Pancreas (tissue), 10 donors: ENCODE data around the gene TAF1A. TPM values are rescaled to one million over a fixed set of nuclear protein-coding genes. Genes with fewer than 3 reads are reported as not detected.
A peak's percentile ranks its signal among the peaks of the same experiment; 100 is the strongest.

Source experiments
- ATAC-seq, 4 donors: fragments of 200-7000 bp; cut with Tn5 transposase; one replicate each; pipeline versions ENCODE4 v1.8.0 to v1.9.1; 2020; ENCODE audit warnings: mild to moderate bottlenecking in 4 of 4, moderate library complexity in 4 of 4
- DNase-seq, 6 donors: peaks; one replicate each; pipeline ENCODE4 v3.0.0-alpha.2; 2020
- FAIRE-seq: peaks from 2 replicates; lab custom pipeline; 2012; peaks lifted over from hg19 to GRCh38; lab: Jason Lieb, UNC
- H3K27ac ChIP-seq, 4 donors: fragments of 200-600 bp; sonication (generic); 1 replicate in 3 of 4; 2 replicates in 1 of 4; pipeline versions ENCODE4 v1.5.0 to v1.8.0; 2020
- H3K27me3 ChIP-seq, 4 donors: fragments of 200-600 bp; one replicate each; pipeline ENCODE4 v1.8.0; 2021
- H3K36me3 ChIP-seq, 3 donors: fragments of 200-600 bp; sonication (generic) in 1 of 3; one replicate each; pipeline versions ENCODE4 v1.5.0 to v1.8.0; 2020 to 2021
- H3K4me1 ChIP-seq, 3 donors: fragments of 200-600 bp; one replicate each; pipeline ENCODE4 v1.8.0; 2021
- H3K4me3 ChIP-seq, 4 donors: fragments of 200-600 bp; sonication (generic) in 2 of 4; one replicate each; pipeline versions ENCODE4 v1.5.0 to v1.8.0; 2020 to 2021
- H3K9me3 ChIP-seq, 4 donors: fragments of 200-600 bp; one replicate each; pipeline ENCODE4 v1.8.0; 2021
- WGBS, 2 donors: extraction: QIAGEN DNeasy Blood & Tissue Kit; methylation state at CpG; one replicate each; pipeline ENCODE4 v1.1.7; 2013; 5-methylcytosine and 5-hydroxymethylcytosine counted together
- intact Hi-C, 3 donors: fragments of 100-400 bp; cut with DNase I; formaldehyde crosslinking; loops; one replicate each; pipeline versions ENCODE4 v1.11.1 to v1.14.2; 2022
- polyA plus RNA-seq, 2 donors: library from polyadenylated mRNA; stranded (reverse); fragments of 200-250 nt; gene quantifications; one replicate each; pipeline ENCODE4 v1.2.3, GENCODE V29; 2013
- total RNA-seq, 6 donors: library from RNA; stranded (reverse); fragmentation: NEBNext Ultra II Directional in 4 of 6; extraction: Animal tissue kit (Norgen Biotek cat#: 25700) in 4 of 6; gene quantifications; one replicate each; pipeline versions ENCODE4 v1.2.1 to v1.2.4, GENCODE V29; 2021 to 2023
- TF ChIP-seq, protein P1 (sequence below), 4 donors: fragments of 200-600 bp; sonication (generic) in 3 of 4; IDR thresholded peaks; one replicate each; pipeline versions ENCODE4 v1.5.0 to v1.8.0; 2021; ENCODE audit warnings: antibody characterized with exemption in 4 of 4
- donor health status: healthy with polysubstance abuse.
- donor health status: DM: no; HTN: no; CAD: no; lungs with moderate emphysema.
- donor health status: DM: no; HTN: no; CAD: no.
- donor health status: control.
- donor health status: control.
- donor health status: Bipolar disorder and iron deficiency.
- donor health status: DM: yes; HTN: yes; CAD: no.
- donor health status: DM: no; HTN: no; CAD: no.
- donor health status: DM: no; HTN: no; CAD: no.
- donor health status: DM: yes; HTN: yes; CAD: no.

The TAF1A gene
- total and polyA plus RNA-seq, 8 donors, result 1.4 to 4.1 (median 2.0) TPM

DNA sequence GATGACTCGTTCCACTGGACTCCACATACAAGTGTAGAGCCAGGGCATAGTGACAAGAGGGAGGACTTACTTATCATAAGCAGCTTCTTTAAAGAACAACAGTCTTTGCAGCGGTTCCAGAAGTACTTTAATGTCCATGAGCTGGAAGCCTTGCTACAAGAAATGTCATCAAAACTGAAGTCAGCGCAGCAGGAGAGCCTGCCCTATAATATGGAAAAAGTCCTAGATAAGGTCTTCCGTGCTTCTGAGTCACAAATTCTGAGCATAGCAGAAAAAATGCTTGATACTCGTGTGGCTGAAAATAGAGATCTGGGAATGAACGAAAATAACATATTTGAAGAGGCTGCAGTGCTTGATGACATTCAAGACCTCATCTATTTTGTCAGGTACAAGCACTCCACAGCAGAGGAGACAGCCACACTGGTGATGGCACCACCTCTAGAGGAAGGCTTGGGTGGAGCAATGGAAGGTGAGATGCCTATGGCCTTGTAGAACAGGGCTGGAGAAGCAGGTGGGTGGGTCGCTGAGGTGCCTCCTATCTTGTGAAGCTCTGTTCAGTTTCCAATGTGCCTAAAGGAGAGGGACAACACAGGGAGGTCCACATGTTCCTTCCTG is 40.3 kb upstream of the TAF1A start:
- Histone ChIP-seq H3K4me3 (no peak overlapping the region), H3K4me1 (no peaks in the 10 kb centered on the region), H3K9me3 (no peaks in the 10 kb centered on the region), H3K27me3 (no peaks in the 10 kb centered on the region), H3K36me3 (peaks cover 0 to 45% (median 9%) of the 10 kb centered on the region in 3 donors), H3K27ac (no peak overlapping the region)
- WGBS, 2 donors, result 87 to 90% methylated on average over 7 of the region's 7 CpGs
- intact Hi-C loops, result loop anchor here in 2 of 3 donors (5.0 to 10.0 kb wide), 2 partner anchors 163 to 165 kb away; no protein-coding TSS in a partner anchor
- TF ChIP-seq, protein P1, sequence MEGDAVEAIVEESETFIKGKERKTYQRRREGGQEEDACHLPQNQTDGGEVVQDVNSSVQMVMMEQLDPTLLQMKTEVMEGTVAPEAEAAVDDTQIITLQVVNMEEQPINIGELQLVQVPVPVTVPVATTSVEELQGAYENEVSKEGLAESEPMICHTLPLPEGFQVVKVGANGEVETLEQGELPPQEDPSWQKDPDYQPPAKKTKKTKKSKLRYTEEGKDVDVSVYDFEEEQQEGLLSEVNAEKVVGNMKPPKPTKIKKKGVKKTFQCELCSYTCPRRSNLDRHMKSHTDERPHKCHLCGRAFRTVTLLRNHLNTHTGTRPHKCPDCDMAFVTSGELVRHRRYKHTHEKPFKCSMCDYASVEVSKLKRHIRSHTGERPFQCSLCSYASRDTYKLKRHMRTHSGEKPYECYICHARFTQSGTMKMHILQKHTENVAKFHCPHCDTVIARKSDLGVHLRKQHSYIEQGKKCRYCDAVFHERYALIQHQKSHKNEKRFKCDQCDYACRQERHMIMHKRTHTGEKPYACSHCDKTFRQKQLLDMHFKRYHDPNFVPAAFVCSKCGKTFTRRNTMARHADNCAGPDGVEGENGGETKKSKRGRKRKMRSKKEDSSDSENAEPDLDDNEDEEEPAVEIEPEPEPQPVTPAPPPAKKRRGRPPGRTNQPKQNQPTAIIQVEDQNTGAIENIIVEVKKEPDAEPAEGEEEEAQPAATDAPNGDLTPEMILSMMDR (IDR thresholded peaks at IDR 0.05), result no peak
- FAIRE-seq, result no peak
- ATAC-seq, result no peak
- no peak for DNase-seq

DNA sequence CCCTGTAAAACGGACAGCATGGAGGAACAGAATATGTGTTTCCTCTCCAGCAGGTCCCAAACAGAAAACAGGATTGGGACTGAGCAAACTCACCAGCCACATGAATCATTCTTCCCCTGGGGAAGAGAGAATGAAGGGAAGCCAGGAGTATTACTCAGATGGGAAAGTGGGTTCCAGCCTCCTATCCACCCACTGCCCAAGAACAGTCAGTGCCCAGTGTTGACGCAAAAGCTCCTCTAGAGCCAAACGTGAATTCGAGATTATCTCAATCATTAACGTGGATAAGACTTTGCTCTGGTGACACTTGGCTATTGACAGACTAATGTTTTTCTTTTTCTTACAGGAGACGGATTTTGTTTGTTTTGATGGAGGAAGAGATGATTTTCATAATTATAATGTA is 37.5 kb upstream of the TAF1A start:
- Histone ChIP-seq H3K27me3 (no peaks in the 10 kb centered on the region), H3K4me1 (no peaks in the 10 kb centered on the region), H3K27ac (no peak overlapping the region), H3K9me3 (no peaks in the 10 kb centered on the region), H3K4me3 (no peak overlapping the region), H3K36me3 (peaks cover 0 to 45% (median 6%) of the 10 kb centered on the region in 3 donors)
- intact Hi-C loops, result no loop called here
- TF ChIP-seq, protein P1 (IDR thresholded peaks at IDR 0.05), result no peak
- no peak for DNase-seq
- 46 to 55% methylated on average over 6 of the region's 6 CpGs for WGBS, 2 donors
- FAIRE-seq, result no peak
- ATAC-seq, result peak in 2 of 4 donors; percentile 32 to 34

- 92 to 93% methylated on average over 7 of the region's 7 CpGs for WGBS, 2 donors
- H3K27ac ChIP-seq, result no peak overlapping the region
- TF ChIP-seq, protein P1 (IDR thresholded peaks at IDR 0.05), result no peak
- no peaks in the 10 kb centered on the region for H3K9me3 ChIP-seq
- ATAC-seq (no peak), FAIRE-seq (no peak), DNase-seq (no peak)
- intact Hi-C loops, result no loop called here
- no peak overlapping the region for H3K4me3 ChIP-seq
- H3K4me1 ChIP-seq, result peaks cover 0 to 10% (median 0%) of the 10 kb centered on the region in 3 donors
- no peaks in the 10 kb centered on the region for H3K27me3 ChIP-seq
- H3K36me3 ChIP-seq, result peaks cover 0 to 34% (median 0%) of the 10 kb centered on the region in 3 donors
Observed at GRCh38 chr1:222624214-222624613, 34.5 kb upstream of the TAF1A start.

DNA sequence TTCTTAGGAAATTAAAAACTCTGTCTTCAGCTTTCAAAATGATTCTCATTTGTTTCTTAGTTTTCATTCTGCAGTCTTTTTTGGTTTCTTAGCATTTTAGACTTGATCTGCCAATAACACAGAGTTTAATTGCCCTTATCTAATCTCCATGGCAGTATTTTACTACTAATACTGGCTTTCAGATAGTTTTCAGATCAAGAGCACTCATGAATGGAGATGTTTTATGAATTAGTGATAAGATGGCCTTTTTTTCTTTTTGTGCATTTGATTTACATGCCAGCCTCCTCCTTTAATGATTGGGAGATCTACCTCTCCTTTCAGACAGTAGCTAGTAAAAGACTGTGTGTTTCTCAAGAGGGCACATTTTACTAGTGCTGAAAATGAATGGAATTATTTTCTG is 33.7 kb upstream of the TAF1A start:
- FAIRE-seq (no peak), ATAC-seq (no peak), DNase-seq (no peak)
- Histone ChIP-seq H3K4me3 (no peak overlapping the region), H3K4me1 (peaks cover 0 to 11% (median 0%) of the 10 kb centered on the region in 3 donors), H3K36me3 (peaks cover 0 to 26% (median 0%) of the 10 kb centered on the region in 3 donors), H3K27me3 (no peaks in the 10 kb centered on the region), H3K9me3 (no peaks in the 10 kb centered on the region), H3K27ac (no peak overlapping the region)
- TF ChIP-seq, protein P1 (IDR thresholded peaks at IDR 0.05), result no peak
- intact Hi-C loops, result no loop called here

DNA sequence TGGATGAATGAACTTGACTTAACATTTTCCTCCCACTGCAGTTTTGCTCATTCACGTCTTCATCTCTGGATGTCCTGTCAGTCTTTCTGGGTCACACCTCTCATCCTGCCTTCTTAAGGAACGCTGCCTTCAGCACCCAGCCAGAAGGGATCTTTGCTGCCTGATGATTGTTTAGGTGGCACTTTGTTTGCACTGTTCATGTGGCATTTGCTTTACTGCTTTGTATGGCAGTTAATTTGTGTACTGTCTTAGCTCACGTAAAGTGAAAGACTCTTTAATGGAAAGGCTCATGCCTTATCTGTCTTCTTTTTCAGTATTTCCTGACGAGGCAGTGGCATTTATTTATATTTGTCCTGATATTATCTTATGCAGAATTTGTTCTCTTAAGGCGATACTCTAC is 33.0 kb upstream of the TAF1A start:
- Histone ChIP-seq H3K27me3 (no peaks in the 10 kb centered on the region), H3K4me3 (no peak overlapping the region), H3K27ac (no peak overlapping the region), H3K4me1 (peaks cover 0 to 11% (median 0%) of the 10 kb centered on the region in 3 donors), H3K36me3 (peaks cover 0 to 19% (median 0%) of the 10 kb centered on the region in 3 donors), H3K9me3 (no peaks in the 10 kb centered on the region)
- intact Hi-C loops, result no loop called here
- ATAC-seq, result no peak
- WGBS, 2 donors, result 58 to 59% methylated on average over 5 of the region's 5 CpGs
- TF ChIP-seq, protein P1 (IDR thresholded peaks at IDR 0.05), result no peak
- FAIRE-seq, result no peak
- no peak for DNase-seq
